ENCODE data around the gene LYL1. TPM values are rescaled to one million over a fixed set of nuclear protein-coding genes. Genes with fewer than 3 reads are reported as not detected.

The LYL1 gene
- total and polyA plus RNA-seq, 2 of the 13 experiments (the other 11 are each of a cell fraction or from before 2014, with no cell fraction given) = 0.75 to 0.92 TPM

DNA sequence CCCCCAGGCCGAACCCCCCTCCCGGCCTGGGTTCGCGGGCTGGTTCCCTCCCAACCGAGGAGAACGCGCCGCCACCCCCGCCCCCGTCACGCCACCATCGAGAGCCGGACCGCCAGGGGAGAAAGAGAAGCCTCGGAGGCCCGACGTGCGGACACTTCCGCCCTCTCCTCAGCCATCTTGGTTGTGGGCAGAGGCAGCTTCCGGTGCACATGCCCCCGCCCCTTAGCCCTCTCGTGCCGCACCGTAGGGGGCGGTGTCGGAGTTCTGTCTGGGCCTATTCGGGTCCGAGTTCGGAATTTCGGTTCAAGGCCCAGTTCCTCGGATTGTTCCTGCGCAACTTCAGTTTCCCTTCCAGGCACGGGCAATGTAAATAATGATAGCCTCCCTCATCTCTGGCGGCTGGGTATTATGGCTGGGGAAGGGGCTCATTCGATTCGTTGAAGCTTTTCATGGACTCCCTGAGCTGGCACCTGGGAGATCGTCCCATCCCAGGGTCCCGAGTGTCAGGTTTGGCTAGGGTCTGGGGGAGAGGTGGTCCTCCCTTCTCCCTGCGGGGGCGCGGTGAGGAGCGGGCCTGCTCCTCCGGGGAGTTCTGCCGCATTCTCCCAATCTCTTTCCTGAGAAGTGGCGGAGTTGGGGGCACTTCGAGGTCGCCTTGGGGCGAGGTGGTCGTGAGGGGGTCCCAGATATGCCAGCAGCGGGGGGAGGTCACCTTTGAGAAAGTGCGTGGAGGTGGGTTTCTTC, 47.7 kb upstream of the LYL1 start, which contains the start of the genes IER2 and STX10 (continued):
- TF ChIP-seq, protein P1, sequence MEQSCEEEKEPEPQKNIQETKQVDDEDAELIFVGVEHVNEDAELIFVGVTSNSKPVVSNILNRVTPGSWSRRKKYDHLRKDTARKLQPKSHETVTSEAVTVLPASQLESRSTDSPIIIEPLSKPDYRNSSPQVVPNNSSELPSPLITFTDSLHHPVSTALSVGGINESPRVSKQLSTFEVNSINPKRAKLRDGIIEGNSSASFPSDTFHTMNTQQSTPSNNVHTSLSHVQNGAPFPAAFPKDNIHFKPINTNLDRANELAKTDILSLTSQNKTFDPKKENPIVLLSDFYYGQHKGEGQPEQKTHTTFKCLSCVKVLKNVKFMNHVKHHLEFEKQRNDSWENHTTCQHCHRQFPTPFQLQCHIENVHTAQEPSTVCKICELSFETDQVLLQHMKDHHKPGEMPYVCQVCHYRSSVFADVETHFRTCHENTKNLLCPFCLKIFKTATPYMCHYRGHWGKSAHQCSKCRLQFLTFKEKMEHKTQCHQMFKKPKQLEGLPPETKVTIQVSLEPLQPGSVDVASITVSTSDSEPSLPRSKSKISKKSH (CRISPR knock-in tag; IDR thresholded peaks at IDR 0.05; ENCODE audit: borderline replicate concordance) = peak; percentile 50; the same call in 1 of the 2 replicates
- TF ChIP-seq SRSF1 (optimal IDR thresholded peaks at IDR 0.05; ENCODE audit: low read depth, low read length) = no peak
- peak; percentile 96 for TF ChIP-seq ELF1 (CRISPR knock-in tag; IDR thresholded peaks at IDR 0.05)
- no peak for TF ChIP-seq AKAP8 (CRISPR knock-in tag; IDR thresholded peaks at IDR 0.05)
- TF ChIP-seq POLR2A (IDR thresholded peaks at IDR 0.05; ENCODE audit: insufficient read depth in 1 of 2, low read depth in 2 of 2, low read length in 2 of 2) = peak; percentile 62 to 64
- peak; percentile 69 for TF ChIP-seq ZBTB33 (CRISPR knock-in tag; IDR thresholded peaks at IDR 0.05)
- TF ChIP-seq NFKBIZ (CRISPR knock-in tag; IDR thresholded peaks at IDR 0.05) = peak; percentile 84; the same call in 1 of the 2 replicates
- TF ChIP-seq MAFG (CRISPR knock-in tag; IDR thresholded peaks at IDR 0.05) = no peak
- peak; percentile 85 for TF ChIP-seq XRCC5 (optimal IDR thresholded peaks at IDR 0.05; ENCODE audit: low read length)
- peak; percentile 77; the same call in 1 of the 2 replicates for TF ChIP-seq ZBTB20 (CRISPR knock-in tag; IDR thresholded peaks at IDR 0.05; ENCODE audit: borderline replicate concordance, low read depth)
- peak; percentile 52; the same call in 1 of the 2 replicates for TF ChIP-seq ZNF232 (CRISPR knock-in tag; IDR thresholded peaks at IDR 0.05; ENCODE audit: borderline replicate concordance)
- TF ChIP-seq, protein P2, sequence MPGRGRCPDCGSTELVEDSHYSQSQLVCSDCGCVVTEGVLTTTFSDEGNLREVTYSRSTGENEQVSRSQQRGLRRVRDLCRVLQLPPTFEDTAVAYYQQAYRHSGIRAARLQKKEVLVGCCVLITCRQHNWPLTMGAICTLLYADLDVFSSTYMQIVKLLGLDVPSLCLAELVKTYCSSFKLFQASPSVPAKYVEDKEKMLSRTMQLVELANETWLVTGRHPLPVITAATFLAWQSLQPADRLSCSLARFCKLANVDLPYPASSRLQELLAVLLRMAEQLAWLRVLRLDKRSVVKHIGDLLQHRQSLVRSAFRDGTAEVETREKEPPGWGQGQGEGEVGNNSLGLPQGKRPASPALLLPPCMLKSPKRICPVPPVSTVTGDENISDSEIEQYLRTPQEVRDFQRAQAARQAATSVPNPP (CRISPR knock-in tag; IDR thresholded peaks at IDR 0.05) = peak; percentile 53; the same call in 1 of the 2 replicates
- TF ChIP-seq SP4 (CRISPR knock-in tag; IDR thresholded peaks at IDR 0.05) = peak; percentile 85
- no peak for TF ChIP-seq CBX1 (IDR thresholded peaks at IDR 0.05; ENCODE audit: low read depth)
- no peak for TF ChIP-seq PCBP2 (optimal IDR thresholded peaks at IDR 0.05; ENCODE audit: low read depth, low read length, poor library complexity, severe bottlenecking)
- no peak for TF ChIP-seq ADNP (CRISPR knock-in tag; IDR thresholded peaks at IDR 0.05)
- TF ChIP-seq BCL6 (CRISPR knock-in tag; IDR thresholded peaks at IDR 0.05) = peak; percentile 69
- TF ChIP-seq, protein P3, sequence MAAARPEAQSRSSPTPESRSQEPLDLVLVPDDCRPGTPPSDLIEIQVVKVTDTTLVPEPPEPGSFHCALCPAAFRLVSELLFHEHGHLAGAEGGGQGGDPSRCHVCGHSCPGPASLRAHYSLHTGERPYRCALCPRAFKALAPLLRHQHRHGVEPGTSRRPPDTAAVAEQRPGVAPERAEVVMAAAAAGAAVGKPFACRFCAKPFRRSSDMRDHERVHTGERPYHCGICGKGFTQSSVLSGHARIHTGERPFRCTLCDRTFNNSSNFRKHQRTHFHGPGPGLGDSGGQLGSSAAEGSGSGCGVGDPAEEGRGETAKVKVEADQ (CRISPR knock-in tag; IDR thresholded peaks at IDR 0.05; ENCODE audit: borderline replicate concordance) = no peak; the same call in 1 of the 2 replicates
- TF ChIP-seq CBFB (CRISPR knock-in tag; IDR thresholded peaks at IDR 0.05) = peak; percentile 62; the same call in 1 of the 2 replicates
- TF ChIP-seq NFATC3 (CRISPR knock-in tag; IDR thresholded peaks at IDR 0.05) = no peak
